OCI-M2 (cell line): ENCODE results near the gene SCPEP1.
"Not testable (repeated sequence)": the region's sequence is repeated elsewhere in the genome, so short reads cannot be mapped to it uniquely, and the experiment has no call there.

Experiments used
- DNase-seq: peaks from one replicate; lab custom pipeline; 2025; ENCODE audit not compliant: unreplicated experiment; lab: John Stamatoyannopoulos, UW

The SCPEP1 gene

DNA sequence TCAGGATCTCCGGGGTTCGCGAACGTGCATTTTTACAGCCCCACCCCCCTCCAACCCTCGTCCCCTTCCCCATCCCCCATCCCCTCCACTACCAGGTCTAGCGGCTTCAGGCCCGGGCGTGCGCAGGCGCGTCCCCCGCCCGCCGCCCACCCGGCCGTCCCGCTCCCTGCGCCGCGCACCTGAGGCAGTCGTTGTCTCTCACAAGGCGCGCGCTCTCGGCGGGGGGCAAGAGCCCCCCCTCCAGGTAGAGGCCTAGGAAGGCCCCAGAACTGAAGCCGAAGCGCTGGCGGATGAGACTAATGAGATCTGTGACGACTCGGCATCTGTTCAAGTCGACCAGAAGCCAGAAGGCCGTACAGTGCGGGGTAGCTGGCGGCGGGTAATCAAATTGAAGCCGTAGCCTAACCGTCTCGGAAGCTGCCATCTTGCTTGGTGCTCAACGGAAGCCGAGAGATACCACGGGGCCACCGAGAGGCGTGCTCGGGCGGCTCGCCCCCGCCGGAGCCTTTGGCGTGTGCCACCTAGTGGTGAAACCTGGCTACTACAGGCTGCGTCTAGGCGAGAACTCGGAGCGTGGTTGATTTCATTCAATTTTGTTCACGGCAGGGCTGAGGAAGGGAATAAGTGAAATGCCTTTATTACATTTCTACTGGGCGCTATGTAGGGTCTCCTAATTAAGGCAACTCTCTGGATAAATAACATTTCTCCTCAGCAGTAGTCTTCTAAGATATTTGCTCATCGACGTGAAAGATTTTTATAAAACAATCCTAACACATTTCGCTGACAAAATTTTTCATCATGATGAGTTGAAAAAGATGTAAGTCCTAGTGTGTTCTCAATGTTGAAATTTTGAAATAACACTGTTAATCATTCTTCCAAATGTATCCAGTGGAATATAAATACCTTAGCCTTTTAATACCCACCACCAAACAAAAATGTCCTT, 17.1 kb upstream of the SCPEP1 start, which contains the start of gene COIL:
Gene COIL, minus strand, starts transcription at position 455 of the 943 bp plus-strand sequence. Its CDS starts 31 bp downstream, at position 424.
- DNase-seq = peak; percentile 65

DNA sequence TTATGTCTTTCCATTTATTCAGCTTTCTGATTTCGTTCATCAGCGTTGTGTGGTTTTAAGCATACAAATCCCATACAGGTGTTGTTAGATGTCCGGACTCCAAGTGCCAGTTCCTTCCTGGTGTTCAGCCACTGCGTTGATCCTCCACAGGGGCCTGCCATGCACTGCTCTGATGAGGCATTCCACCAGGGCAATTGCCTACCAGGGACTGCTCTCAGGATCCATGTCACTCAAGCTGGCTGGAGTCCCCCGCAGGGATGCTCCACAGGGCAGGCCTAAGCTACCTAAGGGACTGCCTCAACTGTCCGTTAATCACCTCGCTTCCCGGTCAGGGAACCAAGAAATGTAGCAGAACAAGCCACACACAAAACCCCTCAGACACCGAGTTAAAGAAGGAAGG, 12.7 kb upstream of the SCPEP1 start:
- DNase-seq = not testable (repeated sequence)

DNA sequence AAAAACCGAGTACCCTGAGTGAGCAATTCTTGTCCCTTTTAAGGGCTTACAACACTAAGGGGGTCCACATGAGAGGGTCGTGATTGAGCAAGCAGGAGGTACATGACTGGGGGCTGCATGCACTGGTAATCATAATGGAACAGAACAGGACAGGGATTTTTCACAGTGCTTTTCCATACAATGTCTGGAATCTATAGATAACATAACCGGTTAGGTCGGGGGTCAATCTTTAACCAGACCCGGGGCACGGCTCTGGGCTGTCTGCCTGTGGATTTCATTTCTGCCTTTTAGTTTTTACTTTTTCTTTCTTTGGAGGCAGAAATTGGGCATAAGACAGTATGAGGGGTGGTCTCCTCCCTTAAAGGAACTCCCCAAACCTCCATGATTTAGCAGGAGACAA, 12.2 kb upstream of the SCPEP1 start:
- not testable (repeated sequence) for DNase-seq

DNA sequence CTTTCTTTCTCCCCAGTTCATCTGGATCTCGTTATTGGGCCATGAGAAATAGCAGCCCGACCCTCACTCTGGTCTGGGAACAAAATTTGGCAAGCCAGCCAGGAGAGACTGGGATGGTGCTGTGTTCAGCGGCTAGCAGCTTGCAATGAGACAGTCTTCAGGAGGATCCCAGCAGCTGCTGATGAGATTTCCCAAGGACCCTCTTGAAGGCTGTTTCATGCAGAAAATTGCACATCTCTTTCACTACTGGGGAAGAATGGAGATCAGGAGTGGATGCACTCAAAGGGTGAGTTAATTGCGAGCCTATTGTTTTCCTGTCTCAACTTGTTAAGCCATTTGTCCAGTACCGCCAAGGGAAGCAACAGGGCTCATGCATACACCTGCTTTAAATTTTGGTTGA, 11.6 kb upstream of the SCPEP1 start:
- no peak for DNase-seq

DNA sequence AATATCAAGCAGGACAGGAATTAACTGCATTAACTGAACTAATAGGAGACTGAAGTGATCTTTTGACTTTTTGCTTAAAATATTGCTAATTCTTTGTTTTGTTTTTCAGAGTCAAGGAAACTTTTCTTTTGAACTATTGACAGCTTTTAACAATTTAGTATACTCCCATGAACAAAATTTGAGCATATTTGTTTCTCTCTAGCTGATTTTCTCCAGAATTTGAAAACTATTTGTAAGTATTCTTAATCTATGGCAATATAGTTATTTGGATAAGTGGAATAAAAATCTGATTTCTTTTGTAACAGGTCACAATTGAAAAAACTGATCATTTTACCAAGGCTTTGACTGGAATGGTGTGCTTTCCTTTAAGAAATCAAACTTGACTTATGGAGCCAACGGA, 7.0 kb upstream of the SCPEP1 start:
- no peak for DNase-seq

DNA sequence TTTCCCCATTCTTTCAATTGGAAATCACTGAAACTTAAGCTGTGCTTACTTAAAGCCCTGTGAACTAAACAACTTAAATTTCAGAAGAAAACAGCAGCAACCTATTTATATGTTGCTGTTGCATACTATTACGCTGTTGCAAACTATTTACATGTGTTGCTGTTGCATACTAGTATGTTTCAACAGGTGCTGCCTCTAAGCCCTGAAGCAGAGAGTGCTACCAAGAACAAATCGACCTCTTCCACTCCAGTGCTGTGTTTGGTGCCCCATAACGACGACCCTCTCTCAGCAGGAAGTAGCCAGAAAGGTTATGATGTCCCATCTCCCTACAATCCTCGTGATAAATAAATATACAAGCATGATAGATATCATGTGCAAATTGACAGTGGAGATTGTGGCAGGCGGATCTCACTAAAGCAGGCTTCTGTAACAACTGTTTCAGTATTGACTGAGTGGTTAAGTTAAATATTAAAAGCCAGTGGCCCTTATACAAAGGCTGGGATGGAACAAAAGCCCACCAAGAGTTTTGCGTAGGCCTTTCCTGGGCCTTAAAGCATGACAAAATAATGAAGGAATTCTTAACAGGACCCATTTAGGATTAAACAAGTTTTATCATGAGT, 5.7 kb upstream of the SCPEP1 start:
- DNase-seq = no peak

DNA sequence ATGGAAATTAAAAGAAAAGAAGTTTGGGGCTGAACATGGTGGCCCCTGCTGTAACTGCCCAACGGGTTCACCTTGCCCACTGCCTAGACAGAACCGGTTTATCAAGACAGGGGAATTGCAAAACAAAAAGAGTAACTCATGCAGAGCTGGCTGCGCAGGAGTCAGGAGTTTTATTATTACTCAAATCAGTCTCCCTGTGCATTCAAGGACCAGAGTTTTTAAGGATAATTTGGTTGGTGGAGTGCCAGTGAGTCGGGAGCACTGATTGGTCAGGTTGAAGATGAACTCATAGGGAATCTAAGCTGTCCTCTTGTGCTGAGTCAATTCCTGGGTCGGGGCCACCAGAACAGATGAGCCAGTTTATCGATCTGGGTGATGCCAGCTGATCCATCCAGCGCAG, 4.4 kb upstream of the SCPEP1 start:
- no peak for DNase-seq

DNA sequence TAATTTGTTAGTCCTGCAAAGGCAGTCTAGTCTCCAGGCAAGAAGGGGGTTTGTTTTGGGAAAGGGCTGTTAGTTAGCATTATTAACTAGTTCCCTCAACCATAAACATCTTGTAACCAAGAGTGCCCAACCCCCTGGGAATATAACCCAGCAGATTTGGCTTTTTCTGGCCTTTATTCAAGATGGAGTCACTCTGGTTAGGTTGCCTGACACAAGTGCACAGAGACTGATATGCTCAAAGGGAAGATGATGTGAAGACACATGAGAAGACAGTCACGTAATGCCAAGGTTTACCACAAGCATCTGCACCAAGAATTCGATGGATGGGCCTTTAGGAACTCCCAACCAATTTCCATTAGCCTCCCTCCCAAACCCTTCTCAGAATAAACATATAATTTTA, 3.9 kb upstream of the SCPEP1 start:
- DNase-seq = no peak

DNA sequence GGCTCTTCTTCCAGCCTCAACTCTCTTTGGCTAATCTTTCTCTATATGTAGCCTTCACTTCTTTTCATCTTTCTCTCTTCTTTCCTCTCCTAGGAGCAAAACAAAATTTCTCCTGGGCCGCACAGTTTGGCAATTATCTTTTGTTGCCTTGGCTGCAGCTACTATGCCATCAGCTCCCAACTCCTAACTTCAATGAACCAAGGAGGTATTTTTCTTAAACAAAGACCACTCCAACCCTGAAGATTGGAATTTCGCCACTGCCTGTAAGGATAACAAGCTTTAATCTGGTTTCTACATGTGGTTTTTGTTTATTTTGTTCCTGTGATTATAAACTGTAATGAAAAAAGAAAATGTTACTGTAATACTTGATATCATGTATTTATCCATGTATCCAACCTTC, 2.3 kb upstream of the SCPEP1 start:
- DNase-seq = no peak

DNA sequence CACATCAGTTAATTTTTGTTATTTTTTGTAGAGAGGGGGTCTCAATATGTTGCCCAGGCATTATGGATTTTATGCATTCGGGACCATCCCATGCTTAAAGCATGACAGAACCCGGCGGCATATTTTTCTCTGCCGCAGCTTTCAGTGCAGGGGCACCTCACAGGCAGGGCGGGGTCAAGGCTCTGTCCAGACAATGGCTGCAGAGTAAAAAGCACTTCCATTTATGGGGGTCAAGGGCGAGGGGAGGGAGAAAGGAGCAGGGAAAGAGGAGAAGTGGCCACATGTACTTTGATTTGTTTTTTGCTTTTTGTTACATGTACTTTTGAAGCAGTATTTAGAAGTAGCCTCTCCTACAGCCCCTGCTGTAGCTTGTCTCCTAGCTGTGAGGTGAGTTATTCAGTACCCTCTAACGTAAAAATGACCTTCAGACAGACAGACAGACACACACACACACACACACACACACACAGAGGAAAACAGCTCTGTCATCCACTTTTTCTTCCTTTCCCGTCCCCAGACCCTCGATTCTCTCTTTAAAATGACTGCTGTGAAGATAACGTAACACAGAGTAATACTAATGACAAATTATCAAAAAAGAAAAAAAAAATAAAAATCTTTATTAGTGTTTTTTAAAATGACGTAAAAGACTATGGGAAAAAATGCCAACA, 856 bp upstream of the SCPEP1 start:
- DNase-seq = no peak

DNA sequence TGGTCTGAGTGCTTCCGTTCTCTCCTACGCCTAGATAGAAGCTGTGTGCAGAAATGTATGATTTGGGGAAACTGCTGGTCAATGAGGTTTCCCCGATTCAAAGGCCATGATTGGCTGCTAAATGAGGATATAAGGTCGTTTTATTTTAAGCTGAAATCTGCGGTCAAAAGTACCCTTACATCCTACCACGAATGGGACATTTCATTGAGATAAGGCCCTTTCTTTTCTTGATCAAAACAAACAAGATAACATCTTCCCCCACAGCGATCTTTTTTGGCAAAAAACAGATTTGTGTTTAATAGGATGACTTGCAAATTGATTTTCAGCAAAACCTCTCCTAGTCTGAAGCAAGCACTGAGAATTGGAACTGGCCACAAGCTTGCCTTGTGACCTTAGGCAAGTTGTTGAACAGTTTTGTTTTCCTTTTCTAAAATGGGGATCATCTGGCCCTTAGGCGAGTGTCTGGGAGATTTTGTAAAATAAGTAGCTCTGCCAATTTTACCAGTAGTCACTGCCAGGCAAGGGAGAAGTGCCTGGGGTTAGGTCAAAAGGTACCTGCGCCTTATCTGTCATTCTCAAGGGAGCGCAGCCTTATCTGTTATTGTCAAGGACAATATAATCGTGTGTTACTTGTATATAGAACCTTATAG, 635 bp downstream of the SCPEP1 start:
- DNase-seq = no peak

DNA sequence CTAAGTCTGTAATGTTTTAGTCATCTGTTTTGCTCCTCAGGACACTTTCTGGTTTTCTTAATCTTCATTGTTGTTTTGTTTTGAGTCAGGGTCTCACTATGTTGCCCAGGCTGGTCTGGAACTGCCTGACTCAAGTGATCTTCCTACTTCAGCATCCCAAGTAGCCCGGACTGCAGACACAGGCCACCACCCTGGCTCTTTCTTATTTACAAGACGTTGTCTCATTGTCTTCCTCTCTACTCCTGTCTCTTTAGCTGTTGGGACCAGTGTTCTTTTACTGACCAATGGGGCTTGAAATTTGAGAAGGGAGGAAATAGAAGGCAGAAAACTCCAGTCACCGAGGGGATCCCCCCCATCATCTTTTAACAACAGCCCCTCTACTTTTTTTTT, 1.2 kb downstream of the SCPEP1 start:
- no peak for DNase-seq

DNA sequence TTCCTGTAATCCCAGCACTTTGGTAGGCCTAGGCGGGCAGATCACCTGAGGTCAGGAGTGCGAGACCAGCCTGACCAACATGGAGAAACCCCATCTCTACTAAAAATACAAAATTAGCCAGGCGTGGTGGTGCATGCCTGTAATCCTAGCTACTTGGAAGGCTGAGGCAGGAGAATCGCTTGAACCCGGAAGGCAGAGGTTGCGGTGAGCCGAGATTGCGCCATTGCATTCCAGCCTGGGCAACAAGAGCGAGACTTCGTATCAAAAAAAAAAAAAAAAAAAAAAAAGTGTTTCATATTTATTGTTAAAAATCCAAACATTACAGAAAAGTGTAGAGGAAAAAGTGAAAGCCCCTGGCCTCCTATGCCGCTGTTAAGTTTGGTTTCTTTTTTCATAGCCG, 2.6 kb downstream of the SCPEP1 start:
- not testable (repeated sequence) for DNase-seq

DNA sequence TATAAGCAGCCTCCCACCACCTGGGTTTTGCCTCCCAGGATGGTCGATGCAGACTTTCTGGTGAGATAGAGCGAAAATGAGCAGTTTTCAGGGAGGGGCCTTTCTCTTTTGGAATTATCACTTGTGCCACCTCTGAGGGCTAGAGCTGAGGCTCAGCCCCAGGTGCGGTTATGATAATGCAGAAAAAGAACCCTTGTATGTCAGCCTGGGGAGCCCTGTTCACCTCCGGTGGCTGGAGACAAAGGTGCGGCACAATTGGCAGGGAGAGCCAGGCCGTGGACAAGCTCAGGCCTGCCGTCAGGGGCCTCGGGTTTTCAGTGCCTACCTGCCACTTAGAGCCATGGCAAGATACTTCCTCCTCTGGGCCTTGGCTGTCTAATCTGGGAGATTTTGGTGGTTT, 4.4 kb downstream of the SCPEP1 start:
- no peak for DNase-seq

DNA sequence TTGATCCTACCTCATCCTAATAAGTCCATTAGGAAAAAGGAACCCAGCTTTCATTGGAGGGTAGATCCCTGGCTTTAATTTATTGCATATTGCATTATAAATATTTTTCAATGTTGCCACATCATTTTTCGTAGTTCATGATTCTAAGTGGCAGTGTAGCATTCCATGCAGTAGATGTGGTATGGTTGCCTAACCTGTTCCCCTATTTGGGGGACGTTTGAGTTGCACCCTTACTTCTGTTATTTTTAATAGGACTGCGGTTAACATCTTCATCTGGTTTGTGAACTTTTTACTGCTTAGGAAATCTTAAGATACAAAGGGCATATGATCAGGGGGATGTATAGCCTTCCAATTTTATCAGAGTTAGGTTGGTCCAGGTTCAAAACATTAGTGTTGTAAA, 5.4 kb downstream of the SCPEP1 start:
- no peak for DNase-seq

DNA sequence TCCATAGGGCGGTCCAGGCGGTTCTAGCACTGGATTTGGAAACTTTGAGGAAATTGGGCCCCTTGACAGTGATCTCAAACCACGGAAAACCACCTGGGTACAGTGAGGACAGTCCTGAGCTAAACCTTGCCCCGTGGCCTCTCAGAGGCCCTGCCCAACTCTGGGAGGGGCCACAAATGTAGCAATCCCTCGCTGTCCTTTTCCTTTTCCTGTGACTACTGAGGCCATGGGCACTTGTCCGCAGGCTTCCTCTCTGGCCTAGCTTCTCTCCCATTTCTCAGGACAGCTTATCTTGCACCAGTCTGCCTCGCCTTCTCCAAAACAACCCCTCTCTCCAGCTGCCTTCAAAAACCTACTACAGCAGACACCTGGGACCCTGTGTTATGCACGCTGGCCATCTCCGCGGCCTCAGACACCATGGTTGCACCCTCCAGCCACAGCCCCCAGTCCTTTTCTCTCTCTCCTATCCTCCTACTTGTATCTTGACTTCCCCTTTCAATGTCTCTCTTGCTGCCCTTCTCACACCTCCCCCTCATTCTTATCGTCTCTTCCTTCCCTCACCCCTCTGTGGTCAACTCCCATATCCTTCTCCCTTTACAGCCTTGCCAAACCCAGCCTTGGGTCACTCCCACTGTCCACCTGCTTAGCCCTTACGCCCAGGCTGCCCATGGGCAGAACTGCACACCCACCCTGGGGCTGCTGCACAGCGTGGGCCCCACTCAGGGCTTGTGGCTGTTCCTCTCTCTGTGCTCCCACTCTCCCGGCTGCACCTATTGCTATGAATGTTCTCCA, 7.6 kb downstream of the SCPEP1 start:
- peak; percentile 21 for DNase-seq

DNA sequence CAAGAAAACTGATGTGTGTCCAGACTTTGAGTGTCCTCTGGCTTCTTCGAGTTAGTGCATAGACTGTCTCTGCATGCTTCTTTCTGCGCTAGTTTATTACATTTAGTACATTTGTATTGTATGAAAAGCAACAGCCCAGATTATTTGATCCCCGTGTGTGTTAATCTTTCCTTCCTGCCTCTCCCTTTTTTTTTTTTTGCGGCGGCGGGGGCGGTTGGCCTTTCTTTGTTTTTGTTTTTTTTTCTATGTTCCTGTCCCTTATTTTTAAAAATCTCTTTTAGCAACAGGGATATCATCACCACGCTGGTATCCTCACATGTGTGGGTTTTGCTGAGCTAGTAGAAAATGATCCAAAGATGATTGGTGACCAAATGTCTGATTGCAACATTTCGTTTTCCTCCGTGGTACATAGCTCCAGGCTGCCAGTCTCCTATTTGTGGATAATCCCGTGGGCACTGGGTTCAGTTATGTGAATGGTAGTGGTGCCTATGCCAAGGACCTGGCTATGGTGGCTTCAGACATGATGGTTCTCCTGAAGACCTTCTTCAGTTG, 9.4 kb downstream of the SCPEP1 start:
- no peak for DNase-seq

DNA sequence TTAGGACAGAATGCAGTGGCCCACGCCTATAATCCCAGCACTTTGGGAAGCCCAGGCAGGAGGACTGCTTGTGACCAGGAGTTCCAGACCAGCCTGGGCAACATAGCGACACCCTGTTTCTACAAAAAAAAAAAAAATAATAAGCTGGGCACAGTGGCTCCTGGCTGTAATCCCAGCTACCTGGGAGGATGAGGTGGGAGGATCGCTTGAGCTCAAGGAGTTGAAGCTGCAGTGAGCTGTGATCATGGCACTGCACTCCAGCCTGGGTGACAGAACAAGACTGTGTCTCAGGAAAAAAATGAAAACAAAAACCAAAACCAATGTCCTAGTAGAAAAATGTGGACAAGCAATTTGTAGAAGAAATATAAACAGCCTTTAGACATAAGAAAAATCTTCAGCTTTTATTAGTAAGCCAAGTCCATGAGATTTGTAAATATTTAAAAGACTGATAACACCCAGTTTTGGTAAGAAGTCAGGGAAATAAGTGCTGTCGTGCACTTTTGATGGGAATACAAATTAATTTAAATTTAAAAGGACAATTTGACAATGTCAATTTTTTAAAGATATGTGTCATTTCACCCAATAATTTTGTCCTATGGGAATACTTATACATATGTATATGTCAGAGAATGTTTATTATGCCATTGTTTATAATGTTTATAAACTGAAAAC, 11.1 kb downstream of the SCPEP1 start:
- no peak for DNase-seq

DNA sequence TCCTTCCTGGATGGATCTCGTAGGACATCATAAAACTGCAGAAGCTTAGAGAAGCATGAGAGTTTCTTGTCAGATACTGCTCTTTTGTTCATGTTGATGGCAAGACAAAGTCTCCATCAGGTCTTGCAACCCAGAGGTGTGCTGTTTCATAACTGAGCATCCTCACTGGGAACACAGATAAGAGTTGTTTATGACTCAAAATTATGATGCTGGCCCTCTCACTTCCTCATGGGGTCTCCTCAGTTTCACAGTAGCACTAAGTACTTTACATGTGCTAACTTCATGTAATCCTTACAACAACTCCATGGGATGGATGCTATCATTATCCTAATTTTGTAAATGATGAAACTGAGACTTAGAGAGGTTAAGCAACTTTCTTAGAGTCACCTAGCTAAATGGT, 14.4 kb downstream of the SCPEP1 start:
- DNase-seq = no peak
